HL-60 (cell line): ENCODE data around the gene EML6.

ENCODE experiments used
- DNase-seq, 2 experiments: peaks; one replicate each; pipeline ENCODE4 v3.0.0-alpha.2; 2010 to 2020; ENCODE audit warnings: low read depth in 1 of 2, low spot score in 1 of 2
- H3K27ac ChIP-seq: fragments of 250-450 bp; sonication (Bioruptor Pico); replicated peaks from 2 replicates; pipeline ENCODE4 v1.5.1; 2020; ENCODE audit warnings: mild to moderate bottlenecking, moderate library complexity
- H3K27me3 ChIP-seq: fragments of 250-450 bp; sonication (Bioruptor Pico); 2 replicates; pipeline ENCODE4 v1.5.1; 2021; ENCODE audit warnings: mild to moderate bottlenecking, moderate library complexity; ENCODE audit not compliant: insufficient read depth, poor library complexity, severe bottlenecking
- H3K4me3 ChIP-seq: replicated peaks from 2 replicates; pipeline ENCODE4 v1.5.1; 2011; ENCODE audit warnings: mild to moderate bottlenecking, control low read depth, low read length; ENCODE audit not compliant: insufficient read depth
- GABPA ChIP-seq: IDR thresholded peaks from 2 replicates; pipeline ENCODE4 v1.6.1; 2012; ENCODE audit warnings: low read depth
- POLR2AphosphoS5 ChIP-seq: IDR thresholded peaks from 2 replicates; pipeline ENCODE4 v1.6.1; 2012; ENCODE audit warnings: low read depth
- SPI1 ChIP-seq: IDR thresholded peaks from 2 replicates; pipeline ENCODE4 v1.6.1; 2012; ENCODE audit warnings: low read depth, mild to moderate bottlenecking, borderline replicate concordance
- TF ChIP-seq, protein P1 (sequence below): IDR thresholded peaks from 2 replicates; pipeline ENCODE4 v1.6.1; 2012; ENCODE audit warnings: low read depth; ENCODE audit not compliant: insufficient replicate concordance
- TF ChIP-seq, protein P2 (sequence below): IDR thresholded peaks from one replicate; pipeline ENCODE4 v1.5.1; 2011; ENCODE audit warnings: low read length, control low read depth, inconsistent platforms; ENCODE audit not compliant: insufficient read depth

EML6 gene

DNA sequence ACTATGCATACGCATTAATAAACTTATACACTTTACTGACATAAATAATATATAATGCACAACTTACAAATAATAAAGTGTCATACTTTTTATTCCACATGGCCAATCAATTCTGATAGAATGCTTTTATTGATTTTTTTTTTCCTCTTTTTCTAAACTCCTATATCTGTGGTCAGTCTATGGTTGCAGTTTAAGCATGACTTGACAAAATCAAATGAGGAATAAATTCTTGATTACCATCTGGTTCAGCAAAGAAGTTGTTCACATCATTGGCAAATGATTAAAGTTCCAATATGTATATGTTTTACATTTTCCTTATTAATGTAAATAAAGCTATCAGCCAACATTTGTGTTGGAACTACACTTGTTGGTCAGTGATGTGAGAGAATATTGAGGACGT lies 83.5 kb downstream of the EML6 start:
- Histone ChIP-seq H3K4me3 (no peak overlapping the region), H3K27me3 (no peaks in the 10 kb centered on the region), H3K27ac (no peak overlapping the region)
- no peak for DNase-seq
- TF ChIP-seq, protein P1, sequence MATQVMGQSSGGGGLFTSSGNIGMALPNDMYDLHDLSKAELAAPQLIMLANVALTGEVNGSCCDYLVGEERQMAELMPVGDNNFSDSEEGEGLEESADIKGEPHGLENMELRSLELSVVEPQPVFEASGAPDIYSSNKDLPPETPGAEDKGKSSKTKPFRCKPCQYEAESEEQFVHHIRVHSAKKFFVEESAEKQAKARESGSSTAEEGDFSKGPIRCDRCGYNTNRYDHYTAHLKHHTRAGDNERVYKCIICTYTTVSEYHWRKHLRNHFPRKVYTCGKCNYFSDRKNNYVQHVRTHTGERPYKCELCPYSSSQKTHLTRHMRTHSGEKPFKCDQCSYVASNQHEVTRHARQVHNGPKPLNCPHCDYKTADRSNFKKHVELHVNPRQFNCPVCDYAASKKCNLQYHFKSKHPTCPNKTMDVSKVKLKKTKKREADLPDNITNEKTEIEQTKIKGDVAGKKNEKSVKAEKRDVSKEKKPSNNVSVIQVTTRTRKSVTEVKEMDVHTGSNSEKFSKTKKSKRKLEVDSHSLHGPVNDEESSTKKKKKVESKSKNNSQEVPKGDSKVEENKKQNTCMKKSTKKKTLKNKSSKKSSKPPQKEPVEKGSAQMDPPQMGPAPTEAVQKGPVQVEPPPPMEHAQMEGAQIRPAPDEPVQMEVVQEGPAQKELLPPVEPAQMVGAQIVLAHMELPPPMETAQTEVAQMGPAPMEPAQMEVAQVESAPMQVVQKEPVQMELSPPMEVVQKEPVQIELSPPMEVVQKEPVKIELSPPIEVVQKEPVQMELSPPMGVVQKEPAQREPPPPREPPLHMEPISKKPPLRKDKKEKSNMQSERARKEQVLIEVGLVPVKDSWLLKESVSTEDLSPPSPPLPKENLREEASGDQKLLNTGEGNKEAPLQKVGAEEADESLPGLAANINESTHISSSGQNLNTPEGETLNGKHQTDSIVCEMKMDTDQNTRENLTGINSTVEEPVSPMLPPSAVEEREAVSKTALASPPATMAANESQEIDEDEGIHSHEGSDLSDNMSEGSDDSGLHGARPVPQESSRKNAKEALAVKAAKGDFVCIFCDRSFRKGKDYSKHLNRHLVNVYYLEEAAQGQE, result no peak
- no peak for TF ChIP-seq GABPA
- TF ChIP-seq, protein P2, sequence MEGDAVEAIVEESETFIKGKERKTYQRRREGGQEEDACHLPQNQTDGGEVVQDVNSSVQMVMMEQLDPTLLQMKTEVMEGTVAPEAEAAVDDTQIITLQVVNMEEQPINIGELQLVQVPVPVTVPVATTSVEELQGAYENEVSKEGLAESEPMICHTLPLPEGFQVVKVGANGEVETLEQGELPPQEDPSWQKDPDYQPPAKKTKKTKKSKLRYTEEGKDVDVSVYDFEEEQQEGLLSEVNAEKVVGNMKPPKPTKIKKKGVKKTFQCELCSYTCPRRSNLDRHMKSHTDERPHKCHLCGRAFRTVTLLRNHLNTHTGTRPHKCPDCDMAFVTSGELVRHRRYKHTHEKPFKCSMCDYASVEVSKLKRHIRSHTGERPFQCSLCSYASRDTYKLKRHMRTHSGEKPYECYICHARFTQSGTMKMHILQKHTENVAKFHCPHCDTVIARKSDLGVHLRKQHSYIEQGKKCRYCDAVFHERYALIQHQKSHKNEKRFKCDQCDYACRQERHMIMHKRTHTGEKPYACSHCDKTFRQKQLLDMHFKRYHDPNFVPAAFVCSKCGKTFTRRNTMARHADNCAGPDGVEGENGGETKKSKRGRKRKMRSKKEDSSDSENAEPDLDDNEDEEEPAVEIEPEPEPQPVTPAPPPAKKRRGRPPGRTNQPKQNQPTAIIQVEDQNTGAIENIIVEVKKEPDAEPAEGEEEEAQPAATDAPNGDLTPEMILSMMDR, result no peak
- TF ChIP-seq POLR2AphosphoS5, result no peak
- TF ChIP-seq SPI1, result no peak

DNA sequence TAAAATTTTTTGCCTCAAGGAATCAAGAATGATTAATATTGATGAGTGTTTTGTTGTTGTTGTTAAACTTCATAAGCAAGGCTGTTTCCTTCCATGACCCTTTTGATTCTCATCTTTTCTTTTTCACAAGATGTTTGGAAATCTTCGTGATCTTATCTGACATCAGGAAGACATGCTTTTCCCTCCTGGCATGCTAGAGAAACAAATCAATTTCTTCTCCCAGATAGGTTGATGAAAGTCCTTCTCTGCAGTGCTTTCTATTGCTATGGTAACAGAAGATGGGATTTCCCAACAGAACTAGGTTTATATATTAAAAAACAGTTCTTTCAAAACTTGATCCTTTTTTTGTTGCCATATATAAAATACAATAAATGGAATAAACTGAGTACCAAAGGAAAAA lies 85.2 kb downstream of the EML6 start:
- DNase-seq, result no peak
- Histone ChIP-seq H3K27me3 (no peaks in the 10 kb centered on the region), H3K27ac (no peak overlapping the region), H3K4me3 (no peak overlapping the region)
- TF ChIP-seq SPI1, result no peak
- TF ChIP-seq POLR2AphosphoS5, result no peak
- TF ChIP-seq, protein P2, result no peak
- TF ChIP-seq GABPA, result no peak
- TF ChIP-seq, protein P1, result no peak

DNA sequence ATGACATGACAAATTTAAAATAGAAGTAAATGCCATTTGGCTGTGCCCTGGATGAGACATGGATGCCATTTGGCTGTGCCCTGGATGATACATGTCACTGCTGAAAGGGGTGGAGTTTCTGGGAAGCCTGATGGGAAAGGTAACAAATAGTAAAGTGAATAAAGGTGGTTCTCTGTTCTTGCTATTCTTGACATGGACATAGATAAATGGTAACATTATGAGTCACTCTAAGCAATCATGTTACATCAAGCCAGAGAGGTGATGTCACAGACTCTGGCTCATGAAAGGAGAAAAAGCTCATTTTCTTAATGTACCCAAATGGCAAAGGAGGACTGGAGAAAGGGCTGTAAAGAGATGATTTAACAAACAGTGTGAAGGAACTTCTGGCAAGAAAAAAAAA lies 86.4 kb downstream of the EML6 start:
- Histone ChIP-seq H3K27me3 (peaks cover 4% of the 10 kb centered on the region), H3K4me3 (no peak overlapping the region), H3K27ac (no peak overlapping the region)
- DNase-seq, result no peak
- TF ChIP-seq GABPA (no peak), SPI1 (no peak), POLR2AphosphoS5 (no peak)
- TF ChIP-seq, protein P1, result no peak
- TF ChIP-seq, protein P2, result no peak
